ENCODE measurements around the gene RBM39. TPM values are rescaled to one million over a fixed set of nuclear protein-coding genes. Genes with fewer than 3 reads are reported as not detected.

The RBM39 gene
- total and polyA plus RNA-seq, 2 of the 13 experiments (the other 11 are each of a cell fraction or from before 2014, with no cell fraction given) = 788 to 920 TPM

DNA sequence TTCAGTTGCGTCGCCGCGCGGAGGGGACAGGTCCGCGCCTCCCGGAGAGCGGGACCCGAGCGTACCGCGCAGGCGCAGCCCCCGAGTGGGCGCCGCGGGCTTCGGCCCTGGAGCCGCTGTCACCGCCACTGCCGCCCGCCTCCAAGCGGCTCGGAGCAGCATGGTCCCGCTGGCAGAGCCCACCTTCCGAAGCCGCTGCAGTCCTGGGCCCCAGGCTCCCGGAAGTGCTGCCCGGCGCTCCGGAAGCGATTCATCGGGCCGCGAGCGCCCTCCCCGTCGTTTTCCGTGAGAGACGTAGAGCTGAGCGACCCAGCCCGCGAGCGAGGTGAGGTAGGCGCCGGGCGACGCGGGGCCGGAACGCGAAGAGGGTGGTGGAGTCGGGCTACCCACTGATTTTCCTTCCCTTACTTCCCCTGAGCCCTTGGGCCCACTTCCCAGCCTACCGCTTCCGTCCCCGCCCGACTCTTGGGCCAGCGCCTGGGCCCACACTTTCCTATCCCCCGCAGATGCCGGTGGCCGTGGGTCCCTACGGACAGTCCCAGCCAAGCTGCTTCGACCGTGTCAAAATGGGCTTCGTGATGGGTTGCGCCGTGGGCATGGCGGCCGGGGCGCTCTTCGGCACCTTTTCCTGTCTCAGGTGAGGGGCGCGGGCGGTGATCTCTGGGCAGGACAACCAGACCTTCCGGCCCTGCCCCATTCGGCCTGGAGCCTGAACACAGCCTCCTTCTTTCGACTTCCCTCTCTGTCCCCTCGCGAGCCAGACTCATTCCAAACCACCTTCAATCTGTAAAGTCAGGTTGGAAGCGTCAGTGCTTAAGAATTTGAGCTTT lies 42.7 kb downstream of the RBM39 start, which contains the start of the genes NFS1 and ROMO1 (continued):
- TF ChIP-seq, protein P1, sequence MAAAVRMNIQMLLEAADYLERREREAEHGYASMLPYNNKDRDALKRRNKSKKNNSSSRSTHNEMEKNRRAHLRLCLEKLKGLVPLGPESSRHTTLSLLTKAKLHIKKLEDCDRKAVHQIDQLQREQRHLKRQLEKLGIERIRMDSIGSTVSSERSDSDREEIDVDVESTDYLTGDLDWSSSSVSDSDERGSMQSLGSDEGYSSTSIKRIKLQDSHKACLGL (CRISPR knock-in tag; IDR thresholded peaks at IDR 0.05) = peak; percentile 99
- TF ChIP-seq, protein P2, sequence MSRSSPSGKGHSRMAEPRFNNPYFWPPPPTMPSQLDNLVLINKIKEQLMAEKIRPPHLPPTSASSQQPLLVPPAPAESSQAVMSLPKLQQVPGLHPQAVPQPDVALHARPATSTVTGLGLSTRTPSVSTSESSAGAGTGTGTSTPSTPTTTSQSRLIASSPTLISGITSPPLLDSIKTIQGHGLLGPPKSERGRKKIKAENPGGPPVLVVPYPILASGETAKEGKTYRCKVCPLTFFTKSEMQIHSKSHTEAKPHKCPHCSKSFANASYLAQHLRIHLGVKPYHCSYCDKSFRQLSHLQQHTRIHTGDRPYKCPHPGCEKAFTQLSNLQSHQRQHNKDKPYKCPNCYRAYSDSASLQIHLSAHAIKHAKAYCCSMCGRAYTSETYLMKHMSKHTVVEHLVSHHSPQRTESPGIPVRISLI (CRISPR knock-in tag; IDR thresholded peaks at IDR 0.05; ENCODE audit: borderline replicate concordance) = peak; percentile 49; the same call in 1 of the 2 replicates
- TF ChIP-seq REL (CRISPR knock-in tag; conservative IDR thresholded peaks at IDR 0.05) = peak; percentile 99
- TF ChIP-seq, protein P3, sequence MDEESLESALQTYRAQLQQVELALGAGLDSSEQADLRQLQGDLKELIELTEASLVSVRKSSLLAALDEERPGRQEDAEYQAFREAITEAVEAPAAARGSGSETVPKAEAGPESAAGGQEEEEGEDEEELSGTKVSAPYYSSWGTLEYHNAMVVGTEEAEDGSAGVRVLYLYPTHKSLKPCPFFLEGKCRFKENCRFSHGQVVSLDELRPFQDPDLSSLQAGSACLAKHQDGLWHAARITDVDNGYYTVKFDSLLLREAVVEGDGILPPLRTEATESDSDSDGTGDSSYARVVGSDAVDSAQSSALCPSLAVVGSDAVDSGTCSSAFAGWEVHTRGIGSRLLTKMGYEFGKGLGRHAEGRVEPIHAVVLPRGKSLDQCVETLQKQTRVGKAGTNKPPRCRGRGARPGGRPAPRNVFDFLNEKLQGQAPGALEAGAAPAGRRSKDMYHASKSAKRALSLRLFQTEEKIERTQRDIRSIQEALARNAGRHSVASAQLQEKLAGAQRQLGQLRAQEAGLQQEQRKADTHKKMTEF (CRISPR knock-in tag; IDR thresholded peaks at IDR 0.05) = peak; percentile 100
- TF ChIP-seq ZNF816 (CRISPR knock-in tag; IDR thresholded peaks at IDR 0.05; ENCODE audit: borderline replicate concordance) = peak; percentile 98
- TF ChIP-seq, protein P4, sequence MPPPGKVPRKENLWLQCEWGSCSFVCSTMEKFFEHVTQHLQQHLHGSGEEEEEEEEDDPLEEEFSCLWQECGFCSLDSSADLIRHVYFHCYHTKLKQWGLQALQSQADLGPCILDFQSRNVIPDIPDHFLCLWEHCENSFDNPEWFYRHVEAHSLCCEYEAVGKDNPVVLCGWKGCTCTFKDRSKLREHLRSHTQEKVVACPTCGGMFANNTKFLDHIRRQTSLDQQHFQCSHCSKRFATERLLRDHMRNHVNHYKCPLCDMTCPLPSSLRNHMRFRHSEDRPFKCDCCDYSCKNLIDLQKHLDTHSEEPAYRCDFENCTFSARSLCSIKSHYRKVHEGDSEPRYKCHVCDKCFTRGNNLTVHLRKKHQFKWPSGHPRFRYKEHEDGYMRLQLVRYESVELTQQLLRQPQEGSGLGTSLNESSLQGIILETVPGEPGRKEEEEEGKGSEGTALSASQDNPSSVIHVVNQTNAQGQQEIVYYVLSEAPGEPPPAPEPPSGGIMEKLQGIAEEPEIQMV (CRISPR knock-in tag; IDR thresholded peaks at IDR 0.05; ENCODE audit: low read depth) = no peak; the same call in 1 of the 2 replicates
- no peak; the same call in 1 of the 2 replicates for TF ChIP-seq SOX13 (IDR thresholded peaks at IDR 0.05)
- peak; percentile 63 to 92 for TF ChIP-seq SOX13 (CRISPR knock-in tag; conservative IDR thresholded peaks at IDR 0.05 in 1 of 2, IDR thresholded peaks at IDR 0.05 in 1 of 2)
- TF ChIP-seq ZNF354B (CRISPR knock-in tag; IDR thresholded peaks at IDR 0.05) = peak; percentile 92; the same call in 1 of the 2 replicates
- TF ChIP-seq, protein P5, sequence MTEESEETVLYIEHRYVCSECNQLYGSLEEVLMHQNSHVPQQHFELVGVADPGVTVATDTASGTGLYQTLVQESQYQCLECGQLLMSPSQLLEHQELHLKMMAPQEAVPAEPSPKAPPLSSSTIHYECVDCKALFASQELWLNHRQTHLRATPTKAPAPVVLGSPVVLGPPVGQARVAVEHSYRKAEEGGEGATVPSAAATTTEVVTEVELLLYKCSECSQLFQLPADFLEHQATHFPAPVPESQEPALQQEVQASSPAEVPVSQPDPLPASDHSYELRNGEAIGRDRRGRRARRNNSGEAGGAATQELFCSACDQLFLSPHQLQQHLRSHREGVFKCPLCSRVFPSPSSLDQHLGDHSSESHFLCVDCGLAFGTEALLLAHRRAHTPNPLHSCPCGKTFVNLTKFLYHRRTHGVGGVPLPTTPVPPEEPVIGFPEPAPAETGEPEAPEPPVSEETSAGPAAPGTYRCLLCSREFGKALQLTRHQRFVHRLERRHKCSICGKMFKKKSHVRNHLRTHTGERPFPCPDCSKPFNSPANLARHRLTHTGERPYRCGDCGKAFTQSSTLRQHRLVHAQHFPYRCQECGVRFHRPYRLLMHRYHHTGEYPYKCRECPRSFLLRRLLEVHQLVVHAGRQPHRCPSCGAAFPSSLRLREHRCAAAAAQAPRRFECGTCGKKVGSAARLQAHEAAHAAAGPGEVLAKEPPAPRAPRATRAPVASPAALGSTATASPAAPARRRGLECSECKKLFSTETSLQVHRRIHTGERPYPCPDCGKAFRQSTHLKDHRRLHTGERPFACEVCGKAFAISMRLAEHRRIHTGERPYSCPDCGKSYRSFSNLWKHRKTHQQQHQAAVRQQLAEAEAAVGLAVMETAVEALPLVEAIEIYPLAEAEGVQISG (CRISPR knock-in tag; IDR thresholded peaks at IDR 0.05) = peak; percentile 97
- peak; percentile 78; the same call in 1 of the 2 replicates for TF ChIP-seq MTA3 (CRISPR knock-in tag; IDR thresholded peaks at IDR 0.05)
- TF ChIP-seq, protein P6, sequence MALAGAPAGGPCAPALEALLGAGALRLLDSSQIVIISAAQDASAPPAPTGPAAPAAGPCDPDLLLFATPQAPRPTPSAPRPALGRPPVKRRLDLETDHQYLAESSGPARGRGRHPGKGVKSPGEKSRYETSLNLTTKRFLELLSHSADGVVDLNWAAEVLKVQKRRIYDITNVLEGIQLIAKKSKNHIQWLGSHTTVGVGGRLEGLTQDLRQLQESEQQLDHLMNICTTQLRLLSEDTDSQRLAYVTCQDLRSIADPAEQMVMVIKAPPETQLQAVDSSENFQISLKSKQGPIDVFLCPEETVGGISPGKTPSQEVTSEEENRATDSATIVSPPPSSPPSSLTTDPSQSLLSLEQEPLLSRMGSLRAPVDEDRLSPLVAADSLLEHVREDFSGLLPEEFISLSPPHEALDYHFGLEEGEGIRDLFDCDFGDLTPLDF (CRISPR knock-in tag; IDR thresholded peaks at IDR 0.05) = peak; percentile 92
- TF ChIP-seq ZNF644 (CRISPR knock-in tag; IDR thresholded peaks at IDR 0.05; ENCODE audit: low read depth) = no peak; the same call in 1 of the 2 replicates
- peak; percentile 93 for TF ChIP-seq KLF15 (CRISPR knock-in tag; IDR thresholded peaks at IDR 0.05; ENCODE audit: borderline replicate concordance)
- TF ChIP-seq POLR2AphosphoS2 (IDR thresholded peaks at IDR 0.05; ENCODE audit: low read depth, low read length) = no peak
- peak; percentile 93 for TF ChIP-seq RXRA (CRISPR knock-in tag; IDR thresholded peaks at IDR 0.05)
- TF ChIP-seq ZIK1 (CRISPR knock-in tag; IDR thresholded peaks at IDR 0.05; ENCODE audit: borderline replicate concordance, low read depth) = peak; percentile 97; the same call in 1 of the 2 replicates
- TF ChIP-seq ARNT2 (CRISPR knock-in tag; IDR thresholded peaks at IDR 0.05; ENCODE audit: low read depth) = peak; percentile 99
- TF ChIP-seq PHF21A (CRISPR knock-in tag; IDR thresholded peaks at IDR 0.05) = peak; percentile 93
- peak; percentile 100 for TF ChIP-seq ZNF747 (CRISPR knock-in tag; IDR thresholded peaks at IDR 0.05; ENCODE audit: borderline replicate concordance)
